NCI-H1436 (cell line): ENCODE measurements around the gene ATP1A2.

Experiments used
- DNase-seq: peaks from one replicate; lab custom pipeline; 2025; lab: John Stamatoyannopoulos, UW

Gene ATP1A2

GRCh38 chr1:160177231-160177630, 61.7 kb downstream of the ATP1A2 start:
- no peak for DNase-seq

- DNase-seq, result no peak
Observed at GRCh38 chr1:160177667-160178066, 62.1 kb downstream of the ATP1A2 start.

- DNase-seq, result no peak
Observed at GRCh38 chr1:160178731-160179130, 63.2 kb downstream of the ATP1A2 start.

- no peak for DNase-seq
Observed at GRCh38 chr1:160179336-160179735, 63.8 kb downstream of the ATP1A2 start.

GRCh38 chr1:160186246-160186645, 70.7 kb downstream of the ATP1A2 start:
- DNase-seq, result no peak

GRCh38 chr1:160186729-160187128, 71.2 kb downstream of the ATP1A2 start:
- DNase-seq, result no peak

- DNase-seq, result no peak
Observed at GRCh38 chr1:160187407-160187806, 71.8 kb downstream of the ATP1A2 start.

- no peak for DNase-seq
Observed at GRCh38 chr1:160188341-160188740, 72.8 kb downstream of the ATP1A2 start.

GRCh38 chr1:160189649-160190625, 74.4 kb downstream of the ATP1A2 start, which contains the start of gene CASQ1:
TSS of gene CASQ1 (plus strand) at chr1:160190575. CDS start at chr1:160190752, 177 bp downstream.
- DNase-seq, result no peak

- no peak for DNase-seq
Observed at GRCh38 chr1:160191756-160192155, 76.2 kb downstream of the ATP1A2 start.

GRCh38 chr1:160192234-160192633, 76.7 kb downstream of the ATP1A2 start:
- DNase-seq, result no peak
